GM18526 (cell line): Measurements from ENCODE around the gene NPPB.

Source experiments
- POLR2A ChIP-seq: IDR thresholded peaks from 3 replicates; pipeline ENCODE4 v1.6.1; 2011; ENCODE audit not compliant: insufficient read length; ENCODE audit errors: extremely low read depth

NPPB gene

GRCh38 chr1:11882814-11883538 is 24.2 kb upstream of the NPPB start:
- no peak for TF ChIP-seq POLR2A

- TF ChIP-seq POLR2A: no peak
These were observed 23.1 kb upstream of the NPPB start for GRCh38 chr1:11881749-11882441.

GRCh38 chr1:11880911-11881748 is 22.4 kb upstream of the NPPB start:
- TF ChIP-seq POLR2A: no peak

- no peak for TF ChIP-seq POLR2A
These were observed 21.4 kb upstream of the NPPB start for GRCh38 chr1:11880181-11880575.

- no peak for TF ChIP-seq POLR2A
These were observed 20.8 kb upstream of the NPPB start for GRCh38 chr1:11879311-11880180.

GRCh38 chr1:11878891-11879190 is 20.1 kb upstream of the NPPB start:
- no peak for TF ChIP-seq POLR2A

GRCh38 chr1:11878081-11878890 is 19.5 kb upstream of the NPPB start:
- no peak for TF ChIP-seq POLR2A

GRCh38 chr1:11877074-11877473 is 18.3 kb upstream of the NPPB start:
- TF ChIP-seq POLR2A: no peak

GRCh38 chr1:11875094-11875493 is 16.3 kb upstream of the NPPB start:
- TF ChIP-seq POLR2A: no peak

GRCh38 chr1:11874624-11875023 is 15.9 kb upstream of the NPPB start:
- no peak for TF ChIP-seq POLR2A

- no peak for TF ChIP-seq POLR2A
These were observed 15.5 kb upstream of the NPPB start for GRCh38 chr1:11874258-11874562.

- TF ChIP-seq POLR2A: no peak
These were observed 14.9 kb upstream of the NPPB start for GRCh38 chr1:11873395-11874257.

GRCh38 chr1:11872545-11872944 is 13.8 kb upstream of the NPPB start:
- TF ChIP-seq POLR2A: no peak
